RWPE2 (cell line): ENCODE results near the gene CYTIP.

Source experiments
- ATAC-seq: fragments of 200-7000 bp; cut with Tn5 transposase; 3 replicates; pipeline ENCODE4 v1.9.1; 2021; ENCODE audit warnings: low read depth
- DNase-seq: peaks from one replicate; pipeline ENCODE4 v3.0.0-alpha.2; 2020; ENCODE audit warnings: low spot score
- H3K27ac ChIP-seq: fragments of 450-650 bp; 2 replicates; pipeline ENCODE4 v1.5.1; 2017; ENCODE audit warnings: mild to moderate bottlenecking; ENCODE audit not compliant: poor library complexity, severe bottlenecking
- H3K27me3 ChIP-seq: fragments of 250-450 bp; sonication (Bioruptor Pico); 2 replicates; pipeline ENCODE4 v1.5.1; 2021; ENCODE audit warnings: mild to moderate bottlenecking, moderate library complexity; ENCODE audit not compliant: insufficient read depth, poor library complexity, severe bottlenecking
- H3K36me3 ChIP-seq: fragments of 250-450 bp; sonication (Bioruptor Pico); 2 replicates; pipeline ENCODE4 v1.5.1; 2020; ENCODE audit warnings: low read depth, mild to moderate bottlenecking, moderate library complexity
- H3K4me1 ChIP-seq: fragments of 250-450 bp; sonication (Bioruptor Pico); 2 replicates; pipeline ENCODE4 v1.5.1; 2021; ENCODE audit warnings: mild to moderate bottlenecking, moderate library complexity; ENCODE audit not compliant: insufficient read depth, poor library complexity, severe bottlenecking
- H3K4me3 ChIP-seq: fragments of 250-450 bp; sonication (Bioruptor Pico); 2 replicates; pipeline ENCODE4 v1.5.1; 2021; ENCODE audit warnings: mild to moderate bottlenecking, moderate library complexity; ENCODE audit not compliant: severe bottlenecking
- H3K9me3 ChIP-seq: fragments of 250-450 bp; sonication (Bioruptor Pico); 2 replicates; pipeline ENCODE4 v1.5.1; 2021; ENCODE audit warnings: mild to moderate bottlenecking, moderate library complexity; ENCODE audit not compliant: severe bottlenecking
- TF ChIP-seq, protein P1 (sequence below): fragments of 450-650 bp; IDR thresholded peaks from one replicate; pipeline ENCODE4 v1.5.1; 2017; ENCODE audit warnings: mild to moderate bottlenecking, moderate library complexity; ENCODE audit not compliant: poor library complexity, severe bottlenecking

The CYTIP gene

DNA sequence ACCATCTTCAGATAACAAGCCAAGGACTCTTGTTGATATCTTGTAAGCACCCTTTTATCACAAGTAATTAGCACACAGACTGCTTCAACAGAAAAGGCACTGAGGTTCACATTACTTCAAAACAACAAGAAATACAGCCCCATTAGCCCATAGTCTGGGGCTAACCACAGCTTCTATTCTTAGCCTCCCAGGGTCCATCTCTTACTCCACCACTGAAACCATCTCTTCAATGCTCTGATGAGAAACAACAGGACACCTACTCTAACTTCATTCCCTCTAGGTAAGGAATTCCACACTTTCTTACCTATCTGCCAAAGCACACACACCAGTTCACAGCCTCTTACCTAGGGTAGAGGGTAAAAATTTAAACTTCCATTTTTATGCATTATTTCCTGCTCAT is 26.4 kb upstream of the CYTIP start:
- Histone ChIP-seq H3K4me1 (peaks cover 4% of the 10 kb centered on the region), H3K27ac (peak overlapping the region; percentile 57), H3K4me3 (no peak overlapping the region), H3K36me3 (no peaks in the 10 kb centered on the region), H3K27me3 (no peaks in the 10 kb centered on the region), H3K9me3 (no peaks in the 10 kb centered on the region)
- DNase-seq (no peak), ATAC-seq (no peak)
- TF ChIP-seq, protein P1, sequence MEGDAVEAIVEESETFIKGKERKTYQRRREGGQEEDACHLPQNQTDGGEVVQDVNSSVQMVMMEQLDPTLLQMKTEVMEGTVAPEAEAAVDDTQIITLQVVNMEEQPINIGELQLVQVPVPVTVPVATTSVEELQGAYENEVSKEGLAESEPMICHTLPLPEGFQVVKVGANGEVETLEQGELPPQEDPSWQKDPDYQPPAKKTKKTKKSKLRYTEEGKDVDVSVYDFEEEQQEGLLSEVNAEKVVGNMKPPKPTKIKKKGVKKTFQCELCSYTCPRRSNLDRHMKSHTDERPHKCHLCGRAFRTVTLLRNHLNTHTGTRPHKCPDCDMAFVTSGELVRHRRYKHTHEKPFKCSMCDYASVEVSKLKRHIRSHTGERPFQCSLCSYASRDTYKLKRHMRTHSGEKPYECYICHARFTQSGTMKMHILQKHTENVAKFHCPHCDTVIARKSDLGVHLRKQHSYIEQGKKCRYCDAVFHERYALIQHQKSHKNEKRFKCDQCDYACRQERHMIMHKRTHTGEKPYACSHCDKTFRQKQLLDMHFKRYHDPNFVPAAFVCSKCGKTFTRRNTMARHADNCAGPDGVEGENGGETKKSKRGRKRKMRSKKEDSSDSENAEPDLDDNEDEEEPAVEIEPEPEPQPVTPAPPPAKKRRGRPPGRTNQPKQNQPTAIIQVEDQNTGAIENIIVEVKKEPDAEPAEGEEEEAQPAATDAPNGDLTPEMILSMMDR = no peak

DNA sequence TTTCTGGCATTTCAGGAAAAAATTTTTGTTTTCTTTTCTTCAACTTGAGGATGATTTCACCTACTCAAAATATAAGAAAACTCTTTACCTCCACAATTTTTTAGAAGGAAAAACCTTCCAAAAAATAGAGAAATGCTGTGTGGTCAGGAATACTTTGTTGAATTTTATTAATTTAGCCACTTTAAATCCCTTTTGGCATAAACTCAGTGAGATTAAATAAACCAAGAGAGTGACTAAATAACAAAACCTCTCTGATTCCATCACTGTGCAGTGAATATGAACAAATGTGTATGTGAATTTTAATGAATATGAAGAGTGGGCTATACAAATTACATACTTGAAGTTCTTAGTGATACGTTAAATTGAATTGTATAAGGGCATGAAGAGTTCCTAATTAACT is 25.8 kb upstream of the CYTIP start:
- DNase-seq = no peak
- Histone ChIP-seq H3K27me3 (no peaks in the 10 kb centered on the region), H3K9me3 (no peaks in the 10 kb centered on the region), H3K27ac (peak overlapping the region; percentile 57), H3K4me1 (peaks cover 4% of the 10 kb centered on the region), H3K4me3 (no peak overlapping the region), H3K36me3 (no peaks in the 10 kb centered on the region)
- no peak for ATAC-seq
- TF ChIP-seq, protein P1 = no peak

DNA sequence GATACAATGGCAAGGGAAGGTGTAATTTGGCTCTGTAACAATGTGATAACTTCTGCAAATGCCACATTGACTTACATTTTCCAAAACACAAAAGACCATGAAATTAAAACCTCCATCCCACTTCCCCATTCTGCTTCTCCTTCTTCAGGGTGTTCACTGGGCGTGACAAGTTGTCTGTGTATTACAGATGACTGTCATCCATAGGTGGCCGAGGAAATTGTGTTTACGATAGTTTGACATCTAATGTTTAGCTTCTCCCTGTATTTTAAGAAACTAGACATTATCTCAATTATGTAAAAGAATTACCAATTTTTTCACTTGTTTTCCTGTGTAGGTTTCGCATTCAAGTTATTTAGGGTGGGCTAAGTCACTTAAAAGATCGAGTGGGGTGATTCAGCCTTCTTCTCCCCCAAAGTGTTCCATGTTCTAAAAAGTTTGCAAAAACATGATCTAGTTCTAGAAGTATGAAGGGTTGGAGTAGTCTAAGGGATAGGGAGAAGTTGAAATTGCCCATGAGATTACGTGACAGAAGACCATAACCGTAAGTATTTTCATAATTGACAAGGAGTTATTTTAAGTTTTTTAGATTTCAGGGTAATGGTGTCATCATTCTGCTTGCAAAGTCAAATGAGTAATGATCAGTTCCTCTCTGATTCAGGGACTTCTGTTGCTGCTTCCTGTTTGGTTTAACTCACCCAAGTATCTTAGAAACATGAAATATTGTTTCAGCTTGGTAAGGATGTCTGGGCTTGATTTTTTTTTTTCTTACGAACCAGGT is 25.2 kb upstream of the CYTIP start:
- Histone ChIP-seq H3K27ac (peak overlapping the region; percentile 57), H3K4me1 (peaks cover 4% of the 10 kb centered on the region), H3K36me3 (no peaks in the 10 kb centered on the region), H3K9me3 (no peaks in the 10 kb centered on the region), H3K27me3 (no peaks in the 10 kb centered on the region), H3K4me3 (no peak overlapping the region)
- ATAC-seq = peak; percentile 89
- no peak for DNase-seq
- TF ChIP-seq, protein P1 = no peak

DNA sequence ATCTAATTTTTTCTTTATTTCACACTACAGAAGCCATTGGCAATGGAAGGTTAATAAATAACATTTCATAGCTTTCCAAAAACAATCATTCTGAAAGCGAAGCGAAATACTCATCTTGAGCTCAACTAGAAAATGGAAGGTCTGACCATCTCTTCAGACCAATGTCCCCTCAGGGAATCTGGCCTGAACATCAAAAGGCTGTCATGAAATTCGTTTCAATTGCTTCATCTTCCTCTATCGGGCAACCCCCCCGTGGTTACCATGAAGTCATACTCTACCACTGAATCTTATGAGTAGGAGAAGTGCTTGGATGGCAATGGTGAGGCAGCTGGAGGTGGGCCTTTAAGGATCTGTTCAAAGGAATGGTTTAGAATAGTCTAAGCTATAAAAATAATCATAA is 22.9 kb upstream of the CYTIP start:
- Histone ChIP-seq H3K9me3 (no peaks in the 10 kb centered on the region), H3K36me3 (no peaks in the 10 kb centered on the region), H3K27me3 (no peaks in the 10 kb centered on the region), H3K27ac (no peak overlapping the region), H3K4me3 (no peak overlapping the region), H3K4me1 (peaks cover 4% of the 10 kb centered on the region)
- TF ChIP-seq, protein P1 = no peak
- ATAC-seq = no peak
- no peak for DNase-seq

DNA sequence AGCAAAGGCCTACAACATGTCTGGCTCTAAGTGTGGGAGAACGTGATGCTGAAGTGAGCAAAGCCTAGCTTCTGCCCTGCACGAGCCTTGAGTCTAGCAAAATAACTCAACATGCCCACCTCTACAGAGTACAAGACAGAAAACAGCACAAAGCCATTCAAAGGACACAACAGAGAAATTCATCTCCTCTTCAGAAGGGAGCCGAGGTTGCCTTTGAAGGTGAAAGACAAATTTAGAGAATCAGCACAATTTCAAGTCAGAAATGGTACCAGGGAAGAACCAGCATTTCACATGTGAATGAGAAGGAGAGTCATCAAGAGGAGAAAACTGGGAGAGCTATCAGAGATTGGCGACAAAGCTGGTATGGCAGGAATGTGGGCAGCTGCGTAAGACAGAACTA is 21.7 kb upstream of the CYTIP start:
- Histone ChIP-seq H3K27me3 (no peaks in the 10 kb centered on the region), H3K27ac (no peak overlapping the region), H3K4me3 (no peak overlapping the region), H3K36me3 (no peaks in the 10 kb centered on the region), H3K4me1 (peaks cover 4% of the 10 kb centered on the region), H3K9me3 (no peaks in the 10 kb centered on the region)
- no peak for ATAC-seq
- TF ChIP-seq, protein P1 = no peak
- DNase-seq = no peak
